PC-3 (cell line): ENCODE measurements around the gene ACVR1B. TPM values are rescaled to one million over a fixed set of nuclear protein-coding genes. Genes with fewer than 3 reads are reported as not detected.

Experiments
- ATAC-seq: fragments of 200-7000 bp; cut with Tn5 transposase; 2 replicates; pipeline ENCODE4 v1.9.1; 2020; ENCODE audit warnings: mild to moderate bottlenecking, moderate library complexity
- BruUV-seq: library from RNA; stranded (reverse); fragments of 400-500 nt; replicated peaks from 2 replicates; lab custom pipeline; 2021; lab: Mats Ljungman, UMichigan
- CTCF ChIA-PET: fragments of 300-600 bp; sonication (Branson Sonifier 250); formaldehyde crosslinking; loops from one replicate; lab custom pipeline; 2022; ENCODE audit warnings: antibody characterized with exemption; lab: Charles Lee
- POLR2A ChIA-PET: fragments of 300-600 bp; sonication (Branson Sonifier 250); formaldehyde crosslinking; loops from one replicate; lab custom pipeline; 2022; ENCODE audit warnings: antibody characterized with exemption; ENCODE audit not compliant: unreplicated experiment; lab: Charles Lee
- DNase-seq: peaks from one replicate; pipeline ENCODE4 v3.0.0-alpha.2; 2015
- H2AFZ ChIP-seq: fragments of 300-600 bp; sonication (generic); 2 replicates; pipeline ENCODE4 v1.6.0; 2016; ENCODE audit warnings: antibody characterized with exemption, low read length
- H3F3A ChIP-seq: fragments of 300-600 bp; sonication (generic); one replicate; pipeline ENCODE4 v1.6.0; 2017; ENCODE audit warnings: antibody characterized with exemption, low read length, control low read depth, mild to moderate bottlenecking; ENCODE audit not compliant: unreplicated experiment
- H3K27ac ChIP-seq: fragments of 300-600 bp; sonication (generic); 2 replicates; pipeline ENCODE4 v1.5.1; 2016; ENCODE audit warnings: mild to moderate bottlenecking, low read length
- H3K27me3 ChIP-seq: fragments of 300-600 bp; sonication (generic); 2 replicates; pipeline ENCODE4 v1.6.1; 2016; ENCODE audit warnings: low read length, mixed read lengths
- H3K36me3 ChIP-seq: fragments of 300-600 bp; sonication (generic); 2 replicates; pipeline ENCODE4 v1.6.1; 2016; ENCODE audit warnings: low read depth, mixed run types, low read length, mixed read lengths
- H3K4me1 ChIP-seq: fragments of 300-600 bp; sonication (generic); 2 replicates; pipeline ENCODE4 v1.5.1; 2016; ENCODE audit warnings: low read length; ENCODE audit not compliant: insufficient read depth
- H3K4me2 ChIP-seq: fragments of 300-600 bp; sonication (generic); 2 replicates; pipeline ENCODE4 v1.6.0; 2016; ENCODE audit warnings: low read length
- H3K4me3 ChIP-seq: fragments of 300-600 bp; sonication (generic); 2 replicates; pipeline ENCODE4 v1.5.1; 2016; ENCODE audit warnings: mild to moderate bottlenecking, low read length, mixed read lengths
- H3K79me2 ChIP-seq: fragments of 300-600 bp; sonication (generic); 2 replicates; pipeline ENCODE4 v1.6.1; 2017; ENCODE audit warnings: low read length, mixed read lengths
- H3K9ac ChIP-seq: fragments of 300-600 bp; sonication (generic); 2 replicates; pipeline ENCODE4 v1.6.0; 2016; ENCODE audit warnings: mild to moderate bottlenecking, low read length
- H3K9me2 ChIP-seq: fragments of 300-600 bp; sonication (generic); replicated peaks from 2 replicates; pipeline ENCODE4 v1.6.1; 2016; ENCODE audit warnings: mixed run types, low read length, mixed read lengths
- H3K9me3 ChIP-seq: fragments of 300-600 bp; sonication (generic); 2 replicates; pipeline ENCODE4 v1.6.1; 2016; ENCODE audit warnings: low read length, mixed read lengths
- H4K20me1 ChIP-seq: fragments of 300-600 bp; sonication (generic); 2 replicates; pipeline ENCODE4 v1.6.1; 2016; ENCODE audit warnings: low read length, mixed read lengths
- CTCF ChIP-seq: fragments of 300-600 bp; sonication (generic); conservative IDR thresholded peaks from 2 replicates; pipeline ENCODE4 v1.5.1; 2017; ENCODE audit warnings: antibody characterized with exemption, low read depth, mild to moderate bottlenecking, low read length
- EZH2 ChIP-seq: fragments of 300-600 bp; sonication (generic); IDR thresholded peaks from one replicate; pipeline ENCODE4 v1.6.1; 2017; ENCODE audit warnings: antibody characterized with exemption, mild to moderate bottlenecking, low read length; ENCODE audit not compliant: unreplicated experiment
- EZH2phosphoT487 ChIP-seq: fragments of 300-600 bp; sonication (generic); IDR thresholded peaks from 2 replicates; pipeline ENCODE4 v1.6.1; 2018; ENCODE audit warnings: mild to moderate bottlenecking, antibody characterized with exemption, low read length, borderline replicate concordance
- intact Hi-C: fragments of 100-400 bp; cut with micrococcal nuclease; formaldehyde crosslinking; loops from 2 replicates; pipeline ENCODE4 v1.9.0; 2023
- total RNA-seq: library from RNA; depleted of rRNA; stranded (reverse); fragments of >200 nt; gene quantifications from 2 replicates; pipeline ENCODE4 v1.2.3, GENCODE V29; 2014

ACVR1B gene
- total RNA-seq, 1 experiment from 2014 or later, result 9.8 TPM

GRCh38 chr12:51934080-51934479 is 17.4 kb upstream of the ACVR1B start:
- Histone ChIP-seq H3K9ac (no peak overlapping the region), H3K4me2 (no peak overlapping the region), H3K9me3 (no peaks in the 10 kb centered on the region), H4K20me1 (no peaks in the 10 kb centered on the region), H2AFZ (no peak overlapping the region), H3K27ac (no peak overlapping the region), H3K4me3 (no peak overlapping the region), H3K36me3 (no peaks in the 10 kb centered on the region), H3K27me3 (no peaks in the 10 kb centered on the region), H3K4me1 (no peaks in the 10 kb centered on the region), H3K79me2 (no peaks in the 10 kb centered on the region), H3K9me2 (no peaks in the 10 kb centered on the region), H3F3A (no peaks in the 10 kb centered on the region)
- ChIA-PET POLR2A (no interaction called here), CTCF (no interaction called here)
- BruUV-seq, result no TSS peak
- TF ChIP-seq EZH2phosphoT487, result no peak
- TF ChIP-seq EZH2, result no peak
- TF ChIP-seq CTCF, result no peak
- intact Hi-C loops, result no loop called here
- no peak for ATAC-seq
- no peak for DNase-seq

GRCh38 chr12:51937926-51938325 is 13.6 kb upstream of the ACVR1B start:
- CTCF ChIA-PET, result no interaction called here
- DNase-seq, result no peak

GRCh38 chr12:51938726-51939125 is 12.8 kb upstream of the ACVR1B start:
- no peaks in the 10 kb centered on the region for H3K4me1 ChIP-seq
- H3K79me2 ChIP-seq, result no peaks in the 10 kb centered on the region
- TF ChIP-seq EZH2 (no peak), EZH2phosphoT487 (no peak)
- no peaks in the 10 kb centered on the region for H4K20me1 ChIP-seq
- no TSS peak for BruUV-seq
- intact Hi-C loops, result no loop called here
- ATAC-seq (no peak), DNase-seq (no peak)
- H2AFZ ChIP-seq, result no peak overlapping the region
- no peaks in the 10 kb centered on the region for H3K9me3 ChIP-seq
- no peaks in the 10 kb centered on the region for H3K9me2 ChIP-seq
- no peaks in the 10 kb centered on the region for H3K27me3 ChIP-seq
- no peaks in the 10 kb centered on the region for H3F3A ChIP-seq
- H3K9ac ChIP-seq, result no peak overlapping the region
- no peaks in the 10 kb centered on the region for H3K36me3 ChIP-seq
- no peak overlapping the region for H3K4me2 ChIP-seq
- CTCF ChIA-PET, result no interaction called here
- H3K4me3 ChIP-seq, result no peak overlapping the region
- POLR2A ChIA-PET, result no interaction called here
- H3K27ac ChIP-seq, result no peak overlapping the region

More at GRCh38 chr12:51937926-51938325, 13.6 kb upstream of the ACVR1B start:
- POLR2A ChIA-PET, result no interaction called here
- Histone ChIP-seq H3K36me3 (no peaks in the 10 kb centered on the region), H3K4me2 (no peak overlapping the region), H2AFZ (no peak overlapping the region), H3K9me2 (no peaks in the 10 kb centered on the region), H3K9me3 (no peaks in the 10 kb centered on the region), H3K9ac (no peak overlapping the region), H3K27ac (no peak overlapping the region), H3K27me3 (no peaks in the 10 kb centered on the region), H4K20me1 (no peaks in the 10 kb centered on the region), H3K4me1 (no peaks in the 10 kb centered on the region), H3K4me3 (no peak overlapping the region), H3F3A (no peaks in the 10 kb centered on the region), H3K79me2 (no peaks in the 10 kb centered on the region)
- TF ChIP-seq CTCF (no peak), EZH2phosphoT487 (no peak), EZH2 (no peak)
- intact Hi-C loops, result no loop called here
- no TSS peak for BruUV-seq
- ATAC-seq, result no peak
